Central memory CD4-positive, alpha-beta T cell (primary cell): Measurements from ENCODE around the gene FGGY.
"Not testable (repeated sequence)": the region's sequence is repeated elsewhere in the genome, so short reads cannot be mapped to it uniquely, and the experiment has no call there.

Experiments used
- DNase-seq: peaks from one replicate; pipeline ENCODE4 v3.0.0; 2022

Gene FGGY

GRCh38 chr1:59354239-59354638, 57.3 kb downstream of the FGGY start:
- not testable (repeated sequence) for DNase-seq

DNA sequence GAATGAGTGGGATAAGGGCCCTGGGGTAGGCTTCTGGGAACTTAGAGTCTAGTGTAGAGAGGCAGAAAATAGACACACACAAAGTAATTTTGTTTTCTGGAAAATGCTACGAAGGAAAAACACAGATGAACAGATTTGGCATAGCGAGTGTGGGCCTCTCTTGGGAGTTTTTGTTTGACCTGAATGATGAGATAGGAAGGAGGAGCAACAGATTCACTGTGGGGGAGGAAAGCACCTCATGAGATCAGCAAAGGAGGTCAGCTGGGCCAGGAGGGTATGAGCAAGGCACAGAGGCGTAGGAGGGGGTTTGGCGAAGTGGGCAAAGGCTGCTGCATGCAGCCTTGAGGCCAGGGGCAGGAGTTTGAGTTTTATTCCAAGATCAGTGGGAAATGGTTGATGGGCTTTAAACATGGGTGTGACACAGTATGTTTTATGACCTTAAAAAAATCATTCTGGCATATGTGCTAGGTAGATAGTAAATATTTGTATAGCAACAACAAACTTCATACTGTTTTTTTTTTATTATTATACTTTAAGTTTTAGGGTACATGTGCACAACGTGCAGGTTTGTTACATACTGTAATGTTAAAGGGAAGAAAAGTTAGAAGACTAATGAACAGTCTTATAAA, 57.9 kb downstream of the FGGY start:
- no peak for DNase-seq

- no peak for DNase-seq
Observed at GRCh38 chr1:59355361-59355760, 58.5 kb downstream of the FGGY start.

DNA sequence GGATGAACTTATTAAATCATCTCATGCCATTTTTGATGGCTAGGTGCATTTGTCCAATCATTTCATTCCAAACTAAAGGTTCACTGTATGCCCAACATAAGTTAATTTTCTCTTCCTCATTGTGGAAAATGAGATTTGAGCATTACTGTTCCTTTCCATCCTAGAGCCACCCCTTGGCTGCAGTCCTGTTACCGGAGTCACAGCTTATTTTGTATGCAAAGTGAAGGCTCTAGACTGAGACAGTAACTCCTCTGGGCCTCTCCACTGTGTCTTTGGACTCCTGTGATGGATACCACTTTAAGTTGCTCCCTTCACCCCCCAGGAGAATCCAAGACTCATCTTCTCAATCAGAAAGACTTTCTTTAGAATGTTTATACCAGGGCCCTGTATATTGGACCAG, 59.7 kb downstream of the FGGY start:
- DNase-seq, result no peak

GRCh38 chr1:59357645-59358320, 60.9 kb downstream of the FGGY start:
- DNase-seq, result no peak

- no peak for DNase-seq
Observed at GRCh38 chr1:59359325-59359724, 62.4 kb downstream of the FGGY start.

DNA sequence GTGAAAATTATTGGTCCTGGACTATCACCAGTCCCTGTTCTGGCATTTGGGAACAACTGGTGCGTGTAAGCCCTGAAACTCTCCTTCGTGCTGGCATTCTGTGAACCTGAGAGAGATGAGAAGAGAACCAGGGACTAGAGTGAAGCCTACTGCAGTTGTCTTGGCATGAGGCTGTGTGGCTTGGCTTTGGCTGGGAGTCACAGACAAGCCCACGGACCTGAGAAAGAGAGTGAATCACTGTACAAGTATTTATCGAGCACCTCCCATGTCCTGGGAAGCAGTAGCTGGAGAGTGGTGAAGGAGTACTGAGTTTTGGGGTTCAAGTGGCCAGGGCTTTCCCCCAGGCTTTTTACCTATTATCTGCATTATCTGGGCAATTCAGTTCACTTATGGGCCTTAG, 63.3 kb downstream of the FGGY start:
- no peak for DNase-seq

GRCh38 chr1:59360729-59361128, 63.8 kb downstream of the FGGY start:
- no peak for DNase-seq

GRCh38 chr1:59361766-59362165, 64.9 kb downstream of the FGGY start:
- no peak for DNase-seq

- DNase-seq, result no peak
Observed at GRCh38 chr1:59364037-59364436, 67.1 kb downstream of the FGGY start.

DNA sequence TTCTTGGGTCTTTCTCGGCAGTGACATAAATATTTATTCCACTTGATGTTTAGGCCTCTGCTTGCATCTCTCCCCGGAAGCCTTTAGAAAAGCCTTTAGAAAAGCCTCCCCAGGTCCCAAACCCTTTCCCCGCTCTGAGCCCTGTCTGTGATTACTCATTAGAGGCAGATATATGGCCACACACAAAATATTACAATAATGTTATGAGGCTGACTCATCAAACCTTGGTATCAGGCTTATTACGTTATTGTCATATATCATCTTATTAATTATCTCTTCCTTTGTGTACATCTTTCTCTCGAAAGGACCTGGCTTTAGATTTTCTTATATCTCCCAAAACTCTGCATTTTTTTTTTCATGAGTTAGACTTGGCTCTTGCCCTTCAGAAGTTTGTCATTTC, 69.5 kb downstream of the FGGY start:
- no peak for DNase-seq

DNA sequence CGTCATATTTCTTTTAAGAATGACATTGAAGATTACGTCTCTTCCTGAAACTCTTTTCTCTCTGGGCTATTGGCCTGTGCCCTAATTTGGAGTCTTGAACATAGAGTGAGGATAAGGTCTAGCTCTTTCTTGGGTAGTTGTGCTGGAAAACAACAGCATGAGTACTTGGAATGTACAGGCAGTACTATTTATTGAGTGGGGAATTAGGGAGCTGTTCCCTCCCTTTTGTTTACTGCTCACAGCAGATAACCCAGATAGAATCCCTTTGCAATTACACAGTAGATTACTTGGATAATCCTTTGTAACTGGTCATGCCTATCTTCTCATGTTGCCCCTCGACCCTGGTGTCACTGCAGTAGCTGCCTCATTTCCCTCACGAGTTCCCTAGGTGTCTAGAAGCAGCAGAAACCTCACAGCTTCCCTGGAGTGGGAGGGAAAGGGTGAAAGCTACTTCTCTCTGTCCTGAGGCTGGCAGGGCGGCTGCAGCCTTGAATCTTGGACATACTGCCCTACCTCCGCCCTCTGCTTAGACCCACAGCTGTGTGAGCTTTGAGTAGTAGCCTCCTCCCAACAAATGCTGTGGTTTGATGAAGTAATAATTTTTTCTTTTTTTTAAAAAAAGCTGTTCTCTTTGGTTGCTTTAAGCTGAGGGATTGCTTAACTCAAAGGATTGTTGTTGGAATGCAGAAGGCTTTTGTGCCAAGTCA, 70.6 kb downstream of the FGGY start:
- no peak for DNase-seq

- no peak for DNase-seq
Observed at GRCh38 chr1:59368008-59368670, 71.2 kb downstream of the FGGY start.

DNA sequence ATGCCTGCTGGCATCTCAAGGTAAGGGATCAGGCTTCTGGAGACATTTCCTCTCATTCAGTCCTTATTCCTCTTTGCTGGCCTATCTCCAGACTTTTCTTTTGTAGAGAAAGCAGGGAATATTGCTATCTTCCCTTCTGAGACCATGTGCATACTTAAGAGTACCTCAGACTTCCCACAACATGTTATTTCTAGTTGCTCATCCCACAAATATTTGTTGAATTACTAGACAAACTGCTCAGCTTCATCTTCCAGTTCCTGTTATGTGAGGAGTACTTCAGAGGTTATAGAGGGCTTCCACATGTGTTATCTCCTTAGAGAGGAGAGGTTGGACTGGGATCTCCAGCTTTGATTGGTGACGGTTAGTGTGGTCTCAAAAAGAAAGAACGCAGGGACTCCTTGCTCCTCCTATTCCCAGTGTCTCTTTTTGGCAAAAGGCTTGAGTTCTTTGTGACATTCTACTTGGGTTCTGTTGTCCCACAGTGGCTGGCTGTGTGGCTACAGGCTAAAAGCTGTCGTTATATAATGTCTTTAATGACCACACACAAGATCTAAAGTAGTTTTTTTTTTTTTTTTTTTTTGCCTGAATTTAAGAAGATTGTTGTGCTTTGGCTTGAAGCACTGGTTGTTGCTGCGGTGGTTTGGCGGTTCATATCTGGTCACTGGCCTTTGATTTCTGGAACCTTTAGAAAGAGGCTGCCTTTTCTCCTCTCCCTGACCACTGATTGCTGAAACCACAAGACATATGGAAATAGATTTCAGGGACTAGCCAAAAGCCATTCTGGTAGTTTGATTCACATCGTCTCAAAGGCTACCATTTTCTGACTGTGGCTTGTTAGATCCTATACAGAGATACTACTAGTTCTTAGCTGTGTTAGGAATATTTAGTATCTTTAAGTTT, 78.7 kb downstream of the FGGY start:
- no peak for DNase-seq

GRCh38 chr1:59377350-59377904, 80.5 kb downstream of the FGGY start:
- DNase-seq, result no peak

- no peak for DNase-seq
Observed at GRCh38 chr1:59378621-59379370, 81.9 kb downstream of the FGGY start.

GRCh38 chr1:59379371-59379728, 82.5 kb downstream of the FGGY start:
- DNase-seq, result no peak

DNA sequence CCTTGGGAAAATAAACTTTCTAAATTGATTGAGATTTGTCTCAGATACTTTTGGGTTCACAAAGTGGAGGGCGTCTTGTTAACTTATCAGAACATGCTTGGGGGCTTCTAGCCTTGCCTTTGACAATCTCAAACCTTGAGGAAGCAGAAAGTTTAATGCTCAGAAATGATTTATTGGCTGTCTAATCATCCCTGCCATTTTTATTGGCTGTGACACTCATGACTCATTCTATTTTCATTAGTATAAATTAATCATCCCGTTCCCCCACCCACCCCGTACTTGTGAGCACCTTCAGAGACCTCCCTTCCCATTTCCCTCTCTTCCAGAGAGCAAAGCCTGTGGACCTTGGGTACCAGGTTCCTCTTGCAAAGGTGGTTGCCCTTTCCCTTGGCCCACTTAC, 87.1 kb downstream of the FGGY start:
- DNase-seq, result no peak

- no peak for DNase-seq
Observed at GRCh38 chr1:59384443-59384842, 87.5 kb downstream of the FGGY start.

DNA sequence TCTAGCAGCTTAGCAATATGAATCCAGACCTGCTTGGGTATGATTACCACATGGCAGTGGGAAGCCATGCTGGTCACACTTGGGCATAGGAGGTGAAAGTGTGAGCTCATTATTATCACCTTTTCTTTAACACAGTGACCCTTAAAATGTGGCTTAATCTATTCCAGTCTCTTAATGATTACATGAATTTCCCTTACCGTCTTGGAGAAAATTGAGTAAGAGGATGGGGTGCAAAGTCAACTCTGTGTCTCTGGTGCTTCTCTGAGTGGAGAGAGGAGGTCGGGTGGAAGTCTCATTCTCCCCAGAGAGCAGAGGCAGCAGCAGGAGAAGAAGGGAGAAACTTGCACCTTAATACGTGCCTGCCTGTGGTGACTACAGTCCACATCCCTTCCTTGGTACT, 91.3 kb downstream of the FGGY start:
- DNase-seq, result no peak

DNA sequence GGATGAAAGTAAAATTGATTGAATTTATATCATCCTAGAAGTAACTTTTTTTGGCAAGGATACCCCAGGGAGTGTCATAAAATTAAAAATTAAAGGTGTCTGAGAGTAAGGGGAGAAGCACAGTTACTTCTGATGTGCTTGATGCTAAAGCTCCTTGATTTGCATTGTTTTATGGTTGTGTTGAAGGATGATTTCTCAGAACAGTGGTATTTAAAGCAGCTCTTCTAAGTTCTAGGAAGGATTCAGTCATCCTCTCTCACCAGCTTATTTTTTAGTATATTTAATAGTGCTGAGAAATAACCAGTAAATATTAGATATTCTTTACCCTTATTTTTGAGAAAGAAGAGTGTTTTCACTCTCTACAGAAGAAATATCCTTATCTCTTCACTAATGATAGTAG, 93.0 kb downstream of the FGGY start:
- DNase-seq, result no peak

- no peak for DNase-seq
Observed at GRCh38 chr1:59390307-59390706, 93.4 kb downstream of the FGGY start.
